ENCODE results near the gene CSNK1G1. TPM values are rescaled to one million over a fixed set of nuclear protein-coding genes. Genes with fewer than 3 reads are reported as not detected.

CSNK1G1 gene
- polyA plus RNA-seq, 1 experiment, result 8.0 TPM

DNA sequence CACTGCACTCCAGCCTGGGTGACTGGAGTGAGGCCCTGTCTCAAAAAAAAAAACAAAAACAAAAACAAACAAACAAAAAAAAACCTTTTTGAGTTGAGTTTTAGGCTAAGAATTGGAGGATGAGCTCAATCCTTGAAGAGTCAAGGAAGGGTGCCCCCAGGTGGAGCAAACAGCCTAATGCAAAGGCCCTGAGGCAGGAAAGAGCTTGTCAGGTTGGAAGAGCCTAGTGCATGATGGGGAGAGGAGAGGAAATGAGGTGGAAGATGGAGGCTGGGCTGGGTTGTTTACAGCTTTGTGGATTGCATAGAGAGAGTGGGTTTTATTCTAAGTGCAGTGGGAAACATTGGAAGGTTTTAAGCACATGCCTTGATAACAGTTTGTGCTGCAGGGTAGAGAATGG lies 206.5 kb downstream of the CSNK1G1 start:
- POLR2A ChIA-PET, result no interaction called here
- H3K4me3 ChIP-seq (ENCODE audit: low read depth, low read length), result no peak overlapping the region
- TF ChIP-seq, protein P1, sequence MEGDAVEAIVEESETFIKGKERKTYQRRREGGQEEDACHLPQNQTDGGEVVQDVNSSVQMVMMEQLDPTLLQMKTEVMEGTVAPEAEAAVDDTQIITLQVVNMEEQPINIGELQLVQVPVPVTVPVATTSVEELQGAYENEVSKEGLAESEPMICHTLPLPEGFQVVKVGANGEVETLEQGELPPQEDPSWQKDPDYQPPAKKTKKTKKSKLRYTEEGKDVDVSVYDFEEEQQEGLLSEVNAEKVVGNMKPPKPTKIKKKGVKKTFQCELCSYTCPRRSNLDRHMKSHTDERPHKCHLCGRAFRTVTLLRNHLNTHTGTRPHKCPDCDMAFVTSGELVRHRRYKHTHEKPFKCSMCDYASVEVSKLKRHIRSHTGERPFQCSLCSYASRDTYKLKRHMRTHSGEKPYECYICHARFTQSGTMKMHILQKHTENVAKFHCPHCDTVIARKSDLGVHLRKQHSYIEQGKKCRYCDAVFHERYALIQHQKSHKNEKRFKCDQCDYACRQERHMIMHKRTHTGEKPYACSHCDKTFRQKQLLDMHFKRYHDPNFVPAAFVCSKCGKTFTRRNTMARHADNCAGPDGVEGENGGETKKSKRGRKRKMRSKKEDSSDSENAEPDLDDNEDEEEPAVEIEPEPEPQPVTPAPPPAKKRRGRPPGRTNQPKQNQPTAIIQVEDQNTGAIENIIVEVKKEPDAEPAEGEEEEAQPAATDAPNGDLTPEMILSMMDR (IDR thresholded peaks at IDR 0.05; ENCODE audit: insufficient read depth, low read depth, low read length), result 0 out of 2 replicates have a peak, but pooled peaks have one; percentile 13
- CTCF ChIA-PET, result interaction anchor here (0.7 kb wide), 1 partner anchor 63 kb away, joined by 3 read pairs; no protein-coding TSS in a partner anchor
- peaks cover 5% of the 10 kb centered on the region for H3K27me3 ChIP-seq (ENCODE audit: control insufficient read depth, insufficient read depth, low read length)
- H3K36me3 ChIP-seq (ENCODE audit: control insufficient read depth, insufficient read depth, low read length), result peaks cover 3% of the 10 kb centered on the region
- DNase-seq (ENCODE audit: low read depth), result no peak

DNA sequence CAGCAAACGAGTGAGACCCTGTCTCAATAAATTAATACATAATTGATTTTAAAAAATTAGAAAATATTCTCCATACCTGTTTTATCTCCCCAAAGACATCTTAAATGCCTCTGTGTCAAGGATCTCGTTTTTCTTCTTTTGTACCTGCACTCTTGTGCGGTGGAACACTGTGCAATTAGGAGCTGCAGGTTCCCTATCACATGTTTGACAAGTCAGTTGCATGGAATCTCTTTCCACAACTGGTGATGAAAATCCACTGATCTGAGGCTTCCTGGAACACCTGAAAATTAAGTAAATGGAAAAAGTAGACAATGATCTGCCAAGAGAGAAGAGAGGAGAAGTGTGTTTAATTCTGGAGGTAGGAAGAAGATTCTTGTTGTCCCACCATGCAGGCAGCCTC lies 207.4 kb downstream of the CSNK1G1 start:
- peaks cover 5% of the 10 kb centered on the region for H3K27me3 ChIP-seq (ENCODE audit: control insufficient read depth, insufficient read depth, low read length)
- no peak for DNase-seq (ENCODE audit: low read depth)
- ChIA-PET POLR2A (no interaction called here), CTCF (interaction anchor here (1.0 to 1.2 kb wide), 2 partner anchors 14 to 17 kb away, joined by 3 read pairs; partner anchors contain the start of gene PPIB)
- no peaks in the 10 kb centered on the region; the same call in 1 of the 2 replicates for H3K36me3 ChIP-seq (ENCODE audit: control insufficient read depth, insufficient read depth, low read length)
- no peak overlapping the region for H3K4me3 ChIP-seq (ENCODE audit: low read depth, low read length)
- TF ChIP-seq, protein P1 (IDR thresholded peaks at IDR 0.05; ENCODE audit: insufficient read depth, low read depth, low read length), result no peak

DNA sequence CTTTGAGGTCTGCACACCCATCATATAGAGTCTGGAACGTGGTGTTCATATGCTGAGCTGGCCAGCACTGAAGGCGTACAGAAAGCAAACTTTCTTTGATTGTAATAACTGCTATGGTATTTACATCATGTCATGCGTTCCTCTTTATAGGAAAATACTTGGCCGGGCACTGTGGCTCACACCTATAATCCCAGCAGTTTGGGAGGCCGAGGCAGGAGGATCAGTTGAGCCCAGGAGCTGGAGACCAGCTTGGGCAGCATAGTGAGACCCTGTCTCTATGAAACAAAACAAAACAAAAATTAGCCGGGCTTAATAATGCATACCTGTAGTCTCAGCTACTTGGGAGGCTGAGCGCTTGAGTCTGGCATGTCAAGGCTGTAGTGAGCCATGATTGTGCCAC lies 207.8 kb downstream of the CSNK1G1 start:
- no peaks in the 10 kb centered on the region; the same call in 1 of the 2 replicates for H3K36me3 ChIP-seq (ENCODE audit: control insufficient read depth, insufficient read depth, low read length)
- no peak overlapping the region for H3K4me3 ChIP-seq (ENCODE audit: low read depth, low read length)
- DNase-seq (ENCODE audit: low read depth), result no peak
- TF ChIP-seq, protein P1 (IDR thresholded peaks at IDR 0.05; ENCODE audit: insufficient read depth, low read depth, low read length), result no peak
- CTCF ChIA-PET, result interaction anchor here (0.8 to 1.2 kb wide), 3 partner anchors 9 to 16 kb away, joined by 3 read pairs; partner anchors contain the start of gene PPIB
- H3K27me3 ChIP-seq (ENCODE audit: control insufficient read depth, insufficient read depth, low read length), result peaks cover 5% of the 10 kb centered on the region
- POLR2A ChIA-PET, result no interaction called here

DNA sequence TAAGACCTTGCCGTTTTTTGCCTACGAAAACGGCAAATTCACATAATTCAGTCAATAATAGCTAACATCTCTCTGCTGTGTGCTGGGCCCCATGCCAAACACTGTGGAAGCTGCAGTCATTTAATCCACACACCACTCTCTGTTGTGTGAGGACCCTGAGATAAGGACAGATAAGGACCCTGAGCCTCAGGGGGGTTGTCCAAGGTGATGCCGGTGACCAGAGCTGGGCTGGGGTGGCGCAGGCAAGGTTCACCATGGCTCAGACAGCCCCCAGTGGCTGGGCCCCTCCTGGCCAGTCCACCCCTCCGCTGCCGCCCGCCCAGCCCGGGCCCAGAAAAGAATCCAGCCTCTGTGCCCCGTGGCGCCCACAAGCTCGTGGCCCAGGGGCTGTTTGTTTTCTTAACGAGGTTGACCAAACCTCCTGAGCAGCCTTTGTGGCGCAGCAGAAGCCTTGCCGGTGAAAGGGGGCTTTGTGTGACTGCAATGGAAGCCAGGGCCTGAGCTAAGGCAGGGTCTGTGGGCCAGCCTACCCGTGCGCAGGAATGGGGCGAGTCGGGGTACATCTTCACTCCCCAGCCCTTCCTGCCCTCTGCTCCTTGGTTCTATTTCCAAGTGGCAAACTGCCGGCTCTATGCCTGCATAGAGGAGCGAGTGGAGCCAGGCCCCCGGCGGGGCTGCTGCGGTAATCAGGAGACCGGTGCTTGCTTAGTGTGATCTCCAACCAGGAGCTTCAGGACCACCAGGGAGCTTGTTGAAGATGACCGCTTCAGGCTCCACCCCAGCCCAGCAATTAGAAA lies 208.9 kb downstream of the CSNK1G1 start:
- no peak overlapping the region for H3K4me3 ChIP-seq (ENCODE audit: low read depth, low read length)
- no peaks in the 10 kb centered on the region; the same call in 1 of the 2 replicates for H3K27me3 ChIP-seq (ENCODE audit: control insufficient read depth, insufficient read depth, low read length)
- TF ChIP-seq, protein P1 (IDR thresholded peaks at IDR 0.05; ENCODE audit: insufficient read depth, low read depth, low read length), result no peak
- H3K36me3 ChIP-seq (ENCODE audit: control insufficient read depth, insufficient read depth, low read length), result peaks cover 2% of the 10 kb centered on the region; the same call in 1 of the 2 replicates
- DNase-seq (ENCODE audit: low read depth), result no peak
- POLR2A ChIA-PET, result interaction anchor here (0.6 kb wide), 1 partner anchor 45 kb away, joined by 5 read pairs; no protein-coding TSS in a partner anchor
- CTCF ChIA-PET, result interaction anchor here (0.8 to 1.2 kb wide), 2 partner anchors 10 to 16 kb away, joined by 3 read pairs; partner anchors contain the start of gene PPIB

DNA sequence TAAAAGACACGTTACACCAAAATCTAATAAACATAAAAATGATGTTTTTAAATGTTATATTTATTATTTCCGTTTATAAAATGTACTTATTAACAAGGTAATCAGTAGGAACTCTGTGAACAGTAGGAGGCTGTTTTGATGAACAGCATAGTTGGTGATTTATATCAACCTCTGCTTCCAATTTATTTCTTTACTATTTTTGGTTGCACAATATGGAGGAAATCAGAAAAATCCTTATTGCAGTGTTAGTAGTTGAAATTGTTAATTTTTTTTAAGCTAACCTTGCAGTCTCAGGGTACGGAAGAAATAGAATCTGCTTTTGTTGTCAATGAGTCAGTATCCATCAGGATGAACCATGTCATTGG lies 209.5 kb downstream of the CSNK1G1 start:
- CTCF ChIA-PET, result interaction anchor here (0.7 kb wide), 1 partner anchor 34 kb away, joined by 3 read pairs; no protein-coding TSS in a partner anchor
- H3K27me3 ChIP-seq (ENCODE audit: control insufficient read depth, insufficient read depth, low read length), result no peaks in the 10 kb centered on the region
- peaks cover 6% of the 10 kb centered on the region for H3K36me3 ChIP-seq (ENCODE audit: control insufficient read depth, insufficient read depth, low read length)
- TF ChIP-seq, protein P1 (IDR thresholded peaks at IDR 0.05; ENCODE audit: insufficient read depth, low read depth, low read length), result no peak
- no peak overlapping the region for H3K4me3 ChIP-seq (ENCODE audit: low read depth, low read length)
- POLR2A ChIA-PET, result no interaction called here
- DNase-seq (ENCODE audit: low read depth), result no peak
